Dedifferentiated amniotic fluid mesenchymal stem cell (primary cell): ENCODE data around the gene PPP1R12B.
A peak's percentile ranks its signal among the peaks of the same experiment; 100 is the strongest.
"Not testable (repeated sequence)": the region's sequence is repeated elsewhere in the genome, so short reads cannot be mapped to it uniquely, and the experiment has no call there.

Experiments
- DNase-seq: peaks from one replicate; pipeline ENCODE4 v3.0.0-alpha.2; 2016; ENCODE audit errors: extremely low spot score

PPP1R12B gene

DNA sequence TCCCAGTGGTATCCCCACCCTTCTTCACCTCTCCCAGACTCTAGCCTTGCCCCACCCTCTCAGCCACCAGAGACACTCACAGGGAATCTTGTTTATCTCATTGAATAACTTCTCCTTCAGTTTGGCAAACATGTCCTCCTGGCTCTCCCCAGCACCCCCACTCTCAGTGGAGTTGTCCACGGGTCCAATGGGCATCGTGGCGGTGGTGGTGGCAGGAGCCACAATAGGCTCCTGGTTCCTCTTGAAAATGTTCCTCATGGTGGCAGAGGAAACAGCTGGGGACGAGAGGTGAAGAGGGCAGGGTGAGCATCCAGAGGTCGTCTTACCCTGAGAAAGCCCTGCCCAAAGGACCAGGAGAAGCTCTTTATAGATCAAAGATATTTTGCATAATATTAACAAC lies 257.0 kb downstream of the PPP1R12B start:
- DNase-seq: no peak

DNA sequence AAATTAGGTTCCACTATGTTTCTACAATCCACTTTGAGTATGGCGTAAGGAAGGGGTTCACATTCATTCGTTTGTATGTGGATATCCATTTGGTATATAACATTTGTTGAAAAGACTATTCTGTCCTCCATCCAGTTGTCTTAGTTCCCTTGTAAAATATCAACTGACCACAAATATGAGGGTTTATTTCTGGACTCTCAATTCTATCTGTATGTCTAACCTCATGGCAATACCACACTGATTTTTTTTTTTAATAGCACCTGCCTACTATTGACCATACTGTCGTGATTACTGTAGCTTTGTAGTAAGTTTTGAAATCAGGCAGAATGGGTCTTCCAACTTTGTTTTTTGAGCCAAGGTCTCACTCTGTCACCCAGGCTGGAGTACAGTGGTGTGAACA lies 263.5 kb downstream of the PPP1R12B start:
- not testable (repeated sequence) for DNase-seq

DNA sequence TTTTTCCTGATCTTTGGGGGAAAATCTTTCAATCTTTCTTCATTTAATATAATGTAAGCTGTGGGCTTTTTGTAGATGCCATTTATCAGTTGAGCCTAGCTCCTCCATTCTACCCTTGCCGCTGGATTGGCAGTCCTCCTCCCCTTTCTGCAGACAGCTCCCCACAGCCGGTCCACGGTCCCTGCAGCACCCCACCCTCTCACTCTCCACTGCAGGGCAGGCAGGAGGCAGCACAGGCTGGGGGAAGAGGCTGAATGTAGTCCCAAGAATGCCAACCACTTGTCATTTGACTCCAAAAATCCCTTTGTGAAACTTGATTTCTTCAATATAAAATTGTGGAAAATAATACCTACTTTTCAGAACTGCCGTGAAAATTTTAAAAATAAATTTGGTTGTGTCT lies 265.1 kb downstream of the PPP1R12B start:
- no peak for DNase-seq

DNA sequence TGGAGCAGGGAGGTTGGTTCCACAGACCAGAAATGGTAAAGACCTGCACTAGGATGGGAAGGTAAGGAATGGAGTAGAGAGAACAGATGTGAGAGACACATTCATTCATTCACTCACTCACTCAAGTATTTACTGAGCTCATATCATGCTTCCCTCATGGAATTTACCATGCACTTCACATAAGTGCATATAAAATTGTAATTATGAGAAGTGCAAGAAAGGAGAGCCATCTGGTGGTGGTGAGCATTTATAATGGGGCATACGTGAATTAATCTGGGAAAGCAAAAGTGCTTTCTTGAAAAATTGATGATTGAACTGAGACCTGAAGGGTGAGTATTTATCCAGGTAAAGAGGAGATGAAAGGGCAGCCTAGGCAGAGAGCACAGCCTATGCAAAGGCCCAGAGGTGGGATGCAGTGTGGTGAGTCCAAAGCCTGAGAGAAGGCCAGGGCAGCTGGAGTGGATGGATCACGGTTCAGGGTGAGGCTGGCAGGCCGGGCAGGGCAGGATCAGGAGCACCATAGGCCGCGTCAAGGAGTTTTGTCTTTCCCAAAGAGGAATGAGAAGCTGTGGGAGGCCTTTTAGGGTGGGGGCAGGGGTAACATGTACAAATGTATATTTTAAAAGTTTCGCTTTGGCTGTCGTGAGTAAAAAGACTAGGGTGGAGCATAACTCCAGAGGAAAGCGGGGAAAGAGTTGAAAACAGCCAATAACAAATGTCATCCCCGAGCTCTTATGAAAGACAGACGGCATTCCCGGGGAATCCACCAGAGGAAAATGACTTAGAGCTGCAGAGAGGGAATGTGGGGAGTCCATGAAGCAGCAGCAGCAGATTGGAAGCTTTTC lies 266.1 kb downstream of the PPP1R12B start:
- DNase-seq: peak; percentile 25

DNA sequence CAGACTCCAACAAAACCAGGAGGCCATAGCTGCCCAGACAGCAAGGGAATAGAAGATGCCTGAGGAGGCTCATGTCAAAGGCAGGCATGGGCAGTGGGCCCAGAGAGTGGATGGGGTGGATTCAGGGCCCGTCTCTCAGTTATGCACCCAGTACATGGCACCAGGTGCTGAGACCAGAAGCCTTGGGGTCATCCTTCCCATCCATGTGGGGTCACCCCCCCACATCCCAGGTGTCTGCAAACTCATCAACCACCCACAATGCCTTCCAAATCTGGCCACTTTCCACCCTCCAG lies 266.7 kb downstream of the PPP1R12B start:
- not testable (repeated sequence) for DNase-seq

DNA sequence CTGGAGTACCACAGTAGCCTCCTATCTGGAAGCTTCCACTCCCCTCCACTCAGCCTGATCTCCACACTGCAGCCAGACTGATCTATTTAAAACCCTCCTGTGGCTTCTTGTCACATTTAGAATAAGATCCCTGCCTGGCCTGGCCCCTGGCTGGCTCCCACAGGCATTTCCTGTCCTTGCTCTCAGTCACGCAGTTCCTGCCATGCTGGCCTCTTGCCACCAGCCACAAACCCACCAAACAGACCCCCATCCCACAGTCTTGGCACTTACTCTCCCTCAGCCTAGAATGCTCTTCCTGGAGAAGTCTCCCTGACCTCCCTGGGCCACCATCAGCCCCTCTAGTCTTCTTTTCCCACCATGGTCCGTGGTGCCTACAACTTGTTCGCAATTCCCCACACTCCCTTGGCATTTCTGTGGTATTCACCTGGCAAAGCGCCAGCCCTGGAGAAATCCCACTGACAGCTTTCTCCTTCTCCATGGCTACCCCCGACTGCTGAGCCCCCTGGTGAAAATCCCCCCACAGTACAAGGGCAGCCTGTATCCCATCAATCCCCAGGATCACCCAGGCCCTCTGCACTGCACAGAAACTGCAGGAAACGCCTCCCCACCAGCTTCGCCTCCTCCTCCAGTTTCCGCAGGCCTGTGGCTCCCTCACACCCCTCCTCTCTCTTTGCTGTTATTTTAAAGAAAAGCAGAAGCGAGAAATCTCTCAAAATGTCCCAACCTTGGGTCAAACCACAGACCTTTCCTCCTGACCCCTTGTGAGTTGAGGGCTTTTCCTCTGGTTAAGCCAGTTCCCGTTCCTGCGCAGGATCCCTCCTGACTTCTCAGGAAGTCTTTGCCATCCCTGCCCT lies 267.2 kb downstream of the PPP1R12B start:
- DNase-seq: no peak

DNA sequence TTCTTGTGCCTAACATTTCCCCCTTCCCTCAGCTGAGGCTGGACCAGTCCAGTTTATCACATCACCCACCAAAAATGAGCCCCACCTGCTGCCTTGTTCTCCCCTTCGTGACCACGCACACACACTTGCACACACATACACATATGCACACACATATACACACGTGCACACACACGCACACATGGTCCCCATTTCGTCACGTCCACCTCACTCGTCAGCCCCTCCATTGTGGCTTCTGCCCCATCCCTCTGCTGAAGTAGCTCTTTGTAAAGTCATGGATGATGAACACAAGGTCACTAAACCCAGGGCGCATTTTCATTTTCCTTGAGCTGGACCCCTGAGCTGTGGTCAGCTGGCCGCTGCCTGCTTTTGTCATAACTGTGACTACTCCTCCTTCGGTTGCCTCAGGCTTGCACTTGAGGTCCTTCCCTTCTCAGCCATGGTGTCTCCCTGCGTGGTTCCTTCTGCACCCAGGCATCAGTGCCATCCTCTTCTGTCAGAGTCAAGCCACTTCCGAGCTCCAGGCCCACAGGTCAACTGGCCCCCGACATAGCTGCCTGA lies 267.9 kb downstream of the PPP1R12B start:
- DNase-seq: no peak

DNA sequence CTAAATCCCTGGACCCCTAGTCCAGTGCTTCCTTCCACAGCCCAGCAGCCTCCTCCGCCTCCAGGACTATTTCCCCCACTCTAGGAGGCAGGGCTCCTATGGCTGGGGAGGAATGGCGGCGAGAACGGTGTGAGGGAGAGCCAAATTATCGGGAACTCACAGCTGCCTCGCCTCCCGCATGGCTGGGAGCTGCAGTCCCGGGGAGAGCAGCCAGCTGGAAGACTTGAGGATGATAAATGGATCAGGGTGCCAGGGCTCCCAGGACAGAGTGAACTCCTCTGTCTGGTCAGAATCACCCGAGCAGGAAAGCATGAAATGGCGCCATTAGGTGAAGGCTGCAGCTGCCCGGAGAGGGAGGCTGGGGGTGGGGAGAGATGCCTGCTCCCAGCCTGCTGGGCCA lies 270.5 kb downstream of the PPP1R12B start:
- DNase-seq: not testable (repeated sequence)

DNA sequence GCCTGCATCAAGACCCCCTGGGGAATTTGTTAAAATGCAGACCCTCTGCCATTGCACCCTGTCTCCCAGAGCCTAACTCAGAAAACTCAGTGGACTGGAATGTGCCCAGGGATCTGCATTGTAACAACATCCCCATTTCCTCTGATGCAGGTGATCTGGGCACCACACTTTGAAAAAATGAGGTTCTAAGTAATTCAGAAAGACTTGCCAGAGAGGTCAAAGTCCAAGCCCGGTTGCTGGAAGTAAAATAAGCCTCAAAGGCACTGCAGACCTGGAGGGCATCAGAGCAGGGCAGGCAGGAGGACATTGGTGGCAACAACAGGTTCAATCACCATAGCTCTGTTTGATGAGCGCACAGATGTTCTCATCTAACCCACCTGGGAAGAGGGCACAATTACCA lies 271.0 kb downstream of the PPP1R12B start:
- no peak for DNase-seq

DNA sequence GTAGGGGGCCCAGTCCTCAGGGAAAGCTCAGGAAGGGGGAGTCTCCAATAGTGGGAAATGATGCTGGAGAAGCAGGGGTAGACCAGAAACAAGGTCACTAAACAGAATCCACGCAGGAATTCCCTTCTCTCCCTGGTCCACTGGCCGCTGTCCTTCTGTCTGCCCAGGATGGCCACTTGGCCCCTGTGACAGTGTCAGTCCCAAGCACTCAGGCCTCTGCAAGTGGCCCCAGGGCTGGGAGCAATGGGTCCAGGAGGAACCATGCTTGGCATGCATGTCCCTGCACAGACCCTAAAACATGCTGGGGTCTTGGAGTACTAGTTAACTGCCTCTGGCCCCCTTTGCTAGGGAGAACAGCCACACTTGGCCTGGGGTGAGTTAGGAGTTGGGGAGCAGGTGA lies 271.5 kb downstream of the PPP1R12B start:
- DNase-seq: not testable (repeated sequence)

DNA sequence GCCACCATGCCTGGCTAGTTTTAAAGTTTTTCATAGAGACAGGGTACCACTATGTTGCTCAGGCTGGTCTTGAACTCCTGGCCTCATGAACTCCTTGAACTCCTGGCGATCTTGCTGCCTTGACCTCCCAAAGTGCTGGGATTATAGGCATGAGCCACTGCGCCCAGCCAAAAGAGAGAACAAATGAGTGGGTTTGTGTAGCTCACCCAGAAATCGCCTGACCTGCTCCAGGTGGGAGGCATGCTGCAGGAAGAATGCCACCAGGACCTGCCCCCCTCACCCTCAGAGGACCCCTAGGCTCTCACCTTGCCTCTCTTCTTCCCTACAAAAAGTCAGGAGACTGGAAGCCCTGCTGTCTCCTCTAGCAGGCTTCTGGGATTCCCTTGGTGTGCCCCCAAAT lies 272.9 kb downstream of the PPP1R12B start:
- DNase-seq: no peak

DNA sequence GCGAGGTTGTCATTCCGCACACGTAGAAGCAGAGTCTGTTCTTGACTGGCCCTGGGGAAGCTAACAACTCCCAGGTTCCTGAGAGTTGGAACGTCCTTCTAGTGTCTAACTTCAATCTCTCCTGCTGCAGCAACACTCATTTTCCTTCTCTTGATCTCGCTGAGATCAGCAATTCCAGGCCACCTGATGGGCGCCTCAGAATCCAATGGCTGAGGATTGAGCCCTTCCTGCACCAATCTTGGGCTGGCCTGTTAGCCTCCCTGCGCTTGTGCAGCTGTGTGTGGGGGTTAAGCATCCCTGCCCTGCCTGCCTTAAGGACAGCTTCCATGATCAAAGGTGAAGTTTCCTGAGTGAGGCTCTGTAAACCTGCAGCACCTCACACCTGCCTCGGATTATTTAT lies 273.9 kb downstream of the PPP1R12B start:
- DNase-seq: no peak

DNA sequence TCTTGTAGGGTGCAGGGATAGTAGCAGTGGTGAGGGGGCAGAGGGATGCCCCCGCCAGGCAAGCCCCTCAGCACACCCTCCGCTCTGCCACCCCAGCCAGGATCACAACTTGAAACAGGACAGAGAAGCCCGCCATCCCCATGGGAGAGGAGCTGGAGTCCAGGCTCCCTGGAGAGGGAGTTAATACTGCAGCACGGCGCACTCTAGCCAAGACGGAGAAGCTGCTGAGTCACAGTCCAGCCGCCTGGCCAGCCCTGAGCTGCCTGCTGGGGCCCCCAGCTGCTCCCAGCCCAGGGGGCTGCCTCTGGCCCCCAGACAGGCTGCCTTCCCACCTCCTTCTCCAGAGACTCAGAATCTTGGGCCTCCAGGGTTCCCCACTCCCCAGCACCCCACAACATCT lies 274.6 kb downstream of the PPP1R12B start:
- DNase-seq: no peak

DNA sequence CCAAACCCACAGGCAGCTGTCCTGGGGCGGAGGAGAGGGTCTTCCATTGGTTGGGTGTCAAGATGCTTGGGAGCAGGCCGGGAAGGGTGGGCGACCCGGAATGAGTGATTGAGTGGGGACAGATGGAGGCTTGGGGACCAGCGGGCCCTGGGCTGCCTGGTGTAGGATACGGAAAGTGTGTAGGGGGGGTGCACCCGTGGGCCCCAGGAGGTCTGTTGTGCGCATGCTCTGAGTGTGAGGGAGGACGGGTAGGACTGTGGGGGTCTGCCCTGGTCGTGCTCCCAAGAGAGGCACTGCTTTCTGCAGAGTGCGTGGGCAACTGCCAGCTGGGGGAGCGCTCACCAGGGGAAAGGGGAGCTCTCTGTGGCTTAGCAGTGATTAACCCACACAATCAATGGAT lies 275.0 kb downstream of the PPP1R12B start:
- not testable (repeated sequence) for DNase-seq

DNA sequence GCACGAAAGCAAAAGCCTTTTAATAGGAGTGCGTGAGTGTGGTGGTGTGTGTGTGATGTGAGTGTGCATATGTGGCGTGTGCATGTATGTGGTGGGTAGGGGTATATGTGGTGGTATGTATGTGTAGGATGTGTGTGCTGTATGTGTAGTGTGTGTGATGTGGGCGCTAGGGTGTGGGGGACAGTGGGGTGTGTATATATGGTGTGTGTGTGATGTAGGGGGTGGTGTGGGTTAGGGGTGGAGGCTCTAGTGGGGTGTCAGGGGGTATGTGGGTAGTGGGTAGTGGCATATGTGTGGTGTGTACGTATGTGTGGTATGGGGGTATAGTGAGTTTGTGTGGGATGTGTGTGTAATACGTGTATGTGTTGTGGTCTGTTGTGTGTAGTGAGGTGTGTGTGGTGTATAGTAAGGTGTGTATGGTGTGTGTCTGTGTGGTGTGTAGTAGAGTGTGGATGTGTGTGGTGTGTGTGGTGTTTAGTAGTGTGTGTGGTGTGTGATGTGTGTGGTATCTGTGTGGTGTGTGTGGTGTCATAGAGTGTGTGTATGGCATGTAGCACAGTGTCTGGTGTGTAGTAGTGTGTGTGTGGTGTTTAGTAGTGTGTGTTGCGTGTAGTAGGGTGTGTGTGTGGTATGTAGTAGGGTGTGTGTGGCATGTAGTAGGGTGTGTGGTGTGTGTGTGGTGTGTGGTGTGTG lies 275.7 kb downstream of the PPP1R12B start:
- no peak for DNase-seq

DNA sequence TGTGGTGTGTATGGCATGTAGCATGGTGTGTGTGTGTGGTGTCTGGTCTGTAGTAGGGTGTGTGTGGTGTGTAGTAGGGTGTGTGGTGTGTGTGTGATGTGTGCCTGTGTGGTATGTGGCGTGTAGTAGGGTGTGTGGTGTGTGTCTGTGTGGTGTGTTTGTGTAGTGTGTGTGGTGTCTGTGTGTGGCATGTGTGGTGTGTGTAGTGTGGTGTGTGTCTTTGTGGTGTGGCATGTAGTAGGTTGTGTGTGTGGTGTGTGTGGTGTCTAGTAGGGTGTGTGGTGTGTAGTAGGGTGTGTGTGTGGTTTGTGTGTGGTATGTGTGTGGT lies 276.2 kb downstream of the PPP1R12B start:
- no peak for DNase-seq

DNA sequence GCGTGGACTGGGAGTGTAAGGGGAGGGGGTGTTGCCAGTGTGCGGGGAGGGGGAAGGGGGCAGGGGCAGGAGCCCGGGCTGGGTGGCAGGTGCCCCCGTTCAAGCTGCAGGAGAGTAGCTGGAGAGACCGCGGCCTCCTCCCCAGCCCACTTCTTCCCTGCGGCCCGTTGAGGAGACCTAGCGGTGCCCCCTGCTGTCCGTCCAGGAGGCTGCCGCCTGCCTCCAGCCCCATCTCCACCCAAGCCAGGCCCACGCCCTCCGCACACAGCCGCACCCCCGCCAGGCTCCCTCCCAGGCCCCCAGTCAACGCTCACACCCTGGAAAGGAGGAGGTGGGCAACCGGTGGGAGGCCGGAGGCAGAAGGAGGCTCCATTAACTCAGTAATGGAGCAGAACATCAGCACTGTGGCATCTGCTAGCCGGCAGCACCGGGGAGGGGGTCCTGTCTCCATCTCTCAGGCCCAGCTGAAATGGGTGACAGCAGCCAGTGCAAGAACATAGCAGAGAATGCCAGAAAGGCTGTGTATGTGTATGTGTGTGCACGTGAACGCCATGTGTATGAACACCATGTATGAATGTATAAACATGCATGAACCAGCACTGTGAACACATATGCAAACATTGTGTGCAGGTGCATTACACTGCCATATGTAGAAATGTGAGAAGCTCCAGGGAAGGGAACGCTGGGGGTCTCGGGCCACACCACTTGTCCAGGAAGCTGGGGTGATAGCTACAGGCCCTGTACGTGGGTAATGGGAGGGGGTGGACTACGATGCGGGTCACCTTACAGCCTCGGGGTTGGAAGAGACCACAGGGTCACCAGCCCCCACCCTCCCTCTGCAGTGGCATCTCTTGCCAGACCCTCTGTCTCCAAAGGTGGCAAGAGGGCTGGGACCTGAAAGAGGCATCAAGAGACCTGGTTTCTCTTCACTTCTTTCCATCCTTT lies 277.2 kb downstream of the PPP1R12B start:
- peak; percentile 19 for DNase-seq

DNA sequence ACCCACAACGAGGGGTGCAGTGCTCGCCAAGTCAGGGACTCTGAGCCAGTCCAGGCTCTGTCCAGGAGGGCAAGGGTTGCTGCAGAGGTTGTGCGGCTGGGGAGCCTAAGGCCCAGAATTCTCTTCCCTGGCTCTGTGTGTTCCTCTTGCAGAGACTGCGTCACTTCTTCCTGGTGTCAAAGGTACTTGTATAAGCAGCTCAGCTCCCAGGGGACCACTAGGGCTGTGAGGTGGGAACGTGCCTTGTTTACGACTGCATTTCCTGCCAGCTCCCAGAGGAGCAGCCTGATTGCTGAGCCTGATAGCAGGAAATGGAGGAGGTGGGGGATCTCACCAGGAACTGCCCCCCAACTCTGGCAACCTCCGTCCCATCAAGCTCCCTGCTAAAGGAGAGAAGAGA lies 278.5 kb downstream of the PPP1R12B start:
- DNase-seq: not testable (repeated sequence)

DNA sequence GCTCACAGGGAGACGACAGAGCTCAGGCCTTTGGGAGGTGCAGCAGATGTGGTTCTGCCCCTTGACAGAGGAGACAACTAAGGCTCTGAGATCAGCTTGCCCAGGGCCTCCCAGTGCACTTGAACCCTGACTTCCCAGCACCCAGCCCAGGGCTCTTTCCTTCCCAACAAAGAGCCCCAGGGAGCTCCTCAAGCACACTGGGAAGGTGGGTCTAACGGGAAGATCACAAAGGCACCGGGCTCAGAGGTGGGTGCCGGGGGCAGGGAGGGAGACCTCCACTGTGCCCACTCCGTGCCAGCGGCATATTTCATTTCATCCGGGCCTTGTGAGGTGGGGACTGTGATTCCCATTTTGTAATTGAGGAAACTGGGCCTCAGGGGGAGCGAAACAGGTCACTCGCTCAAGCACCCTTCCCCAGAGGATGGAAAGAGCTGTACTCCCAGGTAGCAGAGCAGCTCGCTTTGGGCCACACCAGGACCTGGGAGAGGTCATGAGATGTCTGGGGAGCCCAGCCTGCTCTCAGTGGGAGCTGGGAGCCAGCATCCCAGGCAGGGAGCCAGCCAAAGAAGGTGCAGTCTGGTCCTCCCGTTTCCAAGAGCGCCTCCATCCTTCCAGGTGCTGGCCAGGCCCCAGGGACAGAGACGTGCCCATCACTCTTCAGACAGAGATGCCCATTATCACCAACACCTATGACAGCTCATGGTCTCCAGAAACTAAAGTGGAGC lies 279.5 kb downstream of the PPP1R12B start:
- no peak for DNase-seq

DNA sequence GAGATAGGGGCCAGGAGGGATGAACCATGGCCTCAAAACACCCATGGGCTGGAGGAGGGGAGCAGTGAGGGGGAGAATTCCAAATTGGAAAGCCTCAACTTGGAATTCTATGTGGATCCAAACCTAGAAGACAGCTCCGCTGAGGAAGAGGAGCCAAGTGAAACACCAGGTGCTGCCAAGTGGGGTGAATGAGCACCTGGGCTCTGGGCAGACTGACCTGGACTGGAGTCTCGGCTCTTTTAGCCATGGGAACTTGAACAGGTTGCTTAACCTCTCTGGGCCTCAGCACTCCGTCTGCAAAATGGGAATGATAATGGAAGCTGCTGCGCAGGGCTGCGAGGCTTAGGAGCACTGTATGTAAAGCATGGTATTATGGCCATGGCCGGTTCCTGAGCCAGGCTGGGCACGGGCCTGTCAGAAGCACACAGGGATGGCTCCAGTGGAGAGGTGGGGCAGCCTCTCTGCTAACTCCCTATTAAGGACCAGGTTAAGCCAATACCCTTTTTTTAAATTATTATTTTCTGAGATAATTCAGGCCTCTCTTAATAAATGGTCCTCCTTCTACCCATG lies 280.2 kb downstream of the PPP1R12B start:
- no peak for DNase-seq
